Activated naive CD8-positive, alpha-beta T cell treated with anti-CD3 and anti-CD28 coated beads, Interleukin-2, amount 50 U/mL, for 24 hours (primary cell): ENCODE results near the gene GXYLT2.

Experiments
- ATAC-seq: fragments of 150-1000 bp; cut with Tn5 transposase; one replicate; pipeline ENCODE4 v1.10.0; 2021
- DNase-seq: peaks from one replicate; pipeline ENCODE4 v3.0.0; 2021
- H3K27ac Mint-ChIP-seq: one replicate; pipeline ENCODE4 v1.8.0; 2021; ENCODE audit warnings: mild to moderate bottlenecking, mixed read lengths
- H3K27me3 Mint-ChIP-seq: one replicate; pipeline ENCODE4 v1.8.0; 2021; ENCODE audit warnings: mixed read lengths
- H3K36me3 Mint-ChIP-seq: one replicate; pipeline ENCODE4 v1.8.0; 2021; ENCODE audit warnings: low read depth, mixed read lengths
- H3K4me1 Mint-ChIP-seq: one replicate; pipeline ENCODE4 v1.8.0; 2021; ENCODE audit warnings: mixed read lengths
- H3K4me3 Mint-ChIP-seq: one replicate; pipeline ENCODE4 v1.8.0; 2021; ENCODE audit warnings: mild to moderate bottlenecking, moderate library complexity, mixed read lengths
- H3K9me3 Mint-ChIP-seq: one replicate; pipeline ENCODE4 v1.8.0; 2021; ENCODE audit warnings: mixed read lengths

The GXYLT2 gene

GRCh38 chr3:72888546-72889309 is 882 bp downstream of the GXYLT2 start:
- Mint-ChIP-seq H3K4me3 (peak overlapping the region; percentile 34), H3K27me3 (peaks cover 83% of the 10 kb centered on the region), H3K4me1 (peaks cover 19% of the 10 kb centered on the region), H3K9me3 (no peaks in the 10 kb centered on the region), H3K27ac (no peak overlapping the region), H3K36me3 (no peaks in the 10 kb centered on the region)
- no peak for ATAC-seq
- no peak for DNase-seq

- H3K36me3 Mint-ChIP-seq = no peaks in the 10 kb centered on the region
- H3K9me3 Mint-ChIP-seq = no peaks in the 10 kb centered on the region
- DNase-seq (no peak), ATAC-seq (no peak)
- H3K4me3 Mint-ChIP-seq = peak overlapping the region; percentile 34
- peaks cover 80% of the 10 kb centered on the region for H3K27me3 Mint-ChIP-seq
- peaks cover 19% of the 10 kb centered on the region for H3K4me1 Mint-ChIP-seq
- H3K27ac Mint-ChIP-seq = no peak overlapping the region
Observed at GRCh38 chr3:72889310-72890165, 1.7 kb downstream of the GXYLT2 start.

GRCh38 chr3:72890166-72890925 is 2.5 kb downstream of the GXYLT2 start:
- Mint-ChIP-seq H3K36me3 (no peaks in the 10 kb centered on the region), H3K27me3 (peaks cover 74% of the 10 kb centered on the region), H3K9me3 (no peaks in the 10 kb centered on the region), H3K4me3 (no peak overlapping the region), H3K4me1 (peaks cover 19% of the 10 kb centered on the region), H3K27ac (no peak overlapping the region)
- no peak for DNase-seq
- ATAC-seq = no peak

GRCh38 chr3:72891053-72891855 is 3.4 kb downstream of the GXYLT2 start:
- Mint-ChIP-seq H3K27ac (no peak overlapping the region), H3K9me3 (no peaks in the 10 kb centered on the region), H3K27me3 (peaks cover 65% of the 10 kb centered on the region), H3K4me3 (no peak overlapping the region), H3K4me1 (peaks cover 19% of the 10 kb centered on the region), H3K36me3 (no peaks in the 10 kb centered on the region)
- DNase-seq (no peak), ATAC-seq (no peak)

GRCh38 chr3:72892081-72892775 is 4.4 kb downstream of the GXYLT2 start:
- no peaks in the 10 kb centered on the region for H3K9me3 Mint-ChIP-seq
- no peak overlapping the region for H3K27ac Mint-ChIP-seq
- H3K36me3 Mint-ChIP-seq = no peaks in the 10 kb centered on the region
- DNase-seq = no peak
- no peak for ATAC-seq
- H3K4me1 Mint-ChIP-seq = peaks cover 14% of the 10 kb centered on the region
- H3K4me3 Mint-ChIP-seq = no peak overlapping the region
- H3K27me3 Mint-ChIP-seq = peaks cover 58% of the 10 kb centered on the region

GRCh38 chr3:72892870-72893269 is 5.0 kb downstream of the GXYLT2 start:
- DNase-seq = no peak
- Mint-ChIP-seq H3K36me3 (no peaks in the 10 kb centered on the region), H3K9me3 (no peaks in the 10 kb centered on the region), H3K27me3 (peaks cover 53% of the 10 kb centered on the region), H3K4me1 (peaks cover 9% of the 10 kb centered on the region), H3K27ac (no peak overlapping the region), H3K4me3 (no peak overlapping the region)
- ATAC-seq = no peak

- H3K4me1 Mint-ChIP-seq = no peaks in the 10 kb centered on the region
- peaks cover 36% of the 10 kb centered on the region for H3K27me3 Mint-ChIP-seq
- H3K9me3 Mint-ChIP-seq = no peaks in the 10 kb centered on the region
- no peak for ATAC-seq
- no peak overlapping the region for H3K27ac Mint-ChIP-seq
- no peak for DNase-seq
- H3K36me3 Mint-ChIP-seq = no peaks in the 10 kb centered on the region
- H3K4me3 Mint-ChIP-seq = no peak overlapping the region
Observed at GRCh38 chr3:72894976-72895552, 7.2 kb downstream of the GXYLT2 start.

- no peak for DNase-seq
- Mint-ChIP-seq H3K4me1 (no peaks in the 10 kb centered on the region), H3K27me3 (peaks cover 17% of the 10 kb centered on the region), H3K27ac (no peak overlapping the region), H3K4me3 (no peak overlapping the region), H3K36me3 (no peaks in the 10 kb centered on the region), H3K9me3 (no peaks in the 10 kb centered on the region)
- no peak for ATAC-seq
Observed at GRCh38 chr3:72896996-72897757, 9.3 kb downstream of the GXYLT2 start.

GRCh38 chr3:72897758-72898007 is 9.8 kb downstream of the GXYLT2 start:
- peaks cover 12% of the 10 kb centered on the region for H3K27me3 Mint-ChIP-seq
- DNase-seq = no peak
- H3K36me3 Mint-ChIP-seq = no peaks in the 10 kb centered on the region
- no peaks in the 10 kb centered on the region for H3K4me1 Mint-ChIP-seq
- no peak overlapping the region for H3K4me3 Mint-ChIP-seq
- H3K9me3 Mint-ChIP-seq = no peaks in the 10 kb centered on the region
- ATAC-seq = no peak
- no peak overlapping the region for H3K27ac Mint-ChIP-seq

GRCh38 chr3:72899349-72899765 is 11.5 kb downstream of the GXYLT2 start:
- no peak overlapping the region for H3K27ac Mint-ChIP-seq
- no peak overlapping the region for H3K4me3 Mint-ChIP-seq
- DNase-seq (no peak), ATAC-seq (no peak)
- H3K27me3 Mint-ChIP-seq = peaks cover 6% of the 10 kb centered on the region
- no peaks in the 10 kb centered on the region for H3K4me1 Mint-ChIP-seq
- H3K36me3 Mint-ChIP-seq = no peaks in the 10 kb centered on the region
- H3K9me3 Mint-ChIP-seq = no peaks in the 10 kb centered on the region

- no peaks in the 10 kb centered on the region for H3K4me1 Mint-ChIP-seq
- no peaks in the 10 kb centered on the region for H3K9me3 Mint-ChIP-seq
- peaks cover 6% of the 10 kb centered on the region for H3K27me3 Mint-ChIP-seq
- H3K27ac Mint-ChIP-seq = no peak overlapping the region
- H3K36me3 Mint-ChIP-seq = no peaks in the 10 kb centered on the region
- DNase-seq = no peak
- H3K4me3 Mint-ChIP-seq = no peak overlapping the region
- no peak for ATAC-seq
Observed at GRCh38 chr3:72900048-72900447, 12.2 kb downstream of the GXYLT2 start.

- no peak overlapping the region for H3K4me3 Mint-ChIP-seq
- peaks cover 3% of the 10 kb centered on the region for H3K27me3 Mint-ChIP-seq
- no peak for ATAC-seq
- H3K9me3 Mint-ChIP-seq = no peaks in the 10 kb centered on the region
- no peaks in the 10 kb centered on the region for H3K36me3 Mint-ChIP-seq
- no peaks in the 10 kb centered on the region for H3K4me1 Mint-ChIP-seq
- DNase-seq = no peak
- H3K27ac Mint-ChIP-seq = no peak overlapping the region
Observed at GRCh38 chr3:72901840-72902239, 14.0 kb downstream of the GXYLT2 start.

- no peak overlapping the region for H3K27ac Mint-ChIP-seq
- no peaks in the 10 kb centered on the region for H3K9me3 Mint-ChIP-seq
- H3K4me3 Mint-ChIP-seq = no peak overlapping the region
- no peaks in the 10 kb centered on the region for H3K4me1 Mint-ChIP-seq
- peaks cover 3% of the 10 kb centered on the region for H3K27me3 Mint-ChIP-seq
- ATAC-seq (no peak), DNase-seq (no peak)
- no peaks in the 10 kb centered on the region for H3K36me3 Mint-ChIP-seq
Observed at GRCh38 chr3:72903004-72903403, 15.2 kb downstream of the GXYLT2 start.
